PC-3 (cell line): ENCODE data around the gene DPY19L2. TPM values are rescaled to one million over a fixed set of nuclear protein-coding genes. Genes with fewer than 3 reads are reported as not detected.

Source experiments
- ATAC-seq: fragments of 200-7000 bp; cut with Tn5 transposase; 2 replicates; pipeline ENCODE4 v1.9.1; 2020; ENCODE audit warnings: mild to moderate bottlenecking, moderate library complexity
- BruUV-seq: library from RNA; stranded (reverse); fragments of 400-500 nt; replicated peaks from 2 replicates; lab custom pipeline; 2021; lab: Mats Ljungman, UMichigan
- CTCF ChIA-PET: fragments of 300-600 bp; sonication (Branson Sonifier 250); formaldehyde crosslinking; loops from one replicate; lab custom pipeline; 2022; ENCODE audit warnings: antibody characterized with exemption; lab: Charles Lee
- POLR2A ChIA-PET: fragments of 300-600 bp; sonication (Branson Sonifier 250); formaldehyde crosslinking; loops from one replicate; lab custom pipeline; 2022; ENCODE audit warnings: antibody characterized with exemption; ENCODE audit not compliant: unreplicated experiment; lab: Charles Lee
- DNase-seq: peaks from one replicate; pipeline ENCODE4 v3.0.0-alpha.2; 2015
- H2AFZ ChIP-seq: fragments of 300-600 bp; sonication (generic); 2 replicates; pipeline ENCODE4 v1.6.0; 2016; ENCODE audit warnings: antibody characterized with exemption, low read length
- H3F3A ChIP-seq: fragments of 300-600 bp; sonication (generic); one replicate; pipeline ENCODE4 v1.6.0; 2017; ENCODE audit warnings: antibody characterized with exemption, low read length, control low read depth, mild to moderate bottlenecking; ENCODE audit not compliant: unreplicated experiment
- H3K27ac ChIP-seq: fragments of 300-600 bp; sonication (generic); 2 replicates; pipeline ENCODE4 v1.5.1; 2016; ENCODE audit warnings: mild to moderate bottlenecking, low read length
- H3K27me3 ChIP-seq: fragments of 300-600 bp; sonication (generic); 2 replicates; pipeline ENCODE4 v1.6.1; 2016; ENCODE audit warnings: low read length, mixed read lengths
- H3K36me3 ChIP-seq: fragments of 300-600 bp; sonication (generic); 2 replicates; pipeline ENCODE4 v1.6.1; 2016; ENCODE audit warnings: low read depth, mixed run types, low read length, mixed read lengths
- H3K4me1 ChIP-seq: fragments of 300-600 bp; sonication (generic); 2 replicates; pipeline ENCODE4 v1.5.1; 2016; ENCODE audit warnings: low read length; ENCODE audit not compliant: insufficient read depth
- H3K4me2 ChIP-seq: fragments of 300-600 bp; sonication (generic); 2 replicates; pipeline ENCODE4 v1.6.0; 2016; ENCODE audit warnings: low read length
- H3K4me3 ChIP-seq: fragments of 300-600 bp; sonication (generic); 2 replicates; pipeline ENCODE4 v1.5.1; 2016; ENCODE audit warnings: mild to moderate bottlenecking, low read length, mixed read lengths
- H3K79me2 ChIP-seq: fragments of 300-600 bp; sonication (generic); 2 replicates; pipeline ENCODE4 v1.6.1; 2017; ENCODE audit warnings: low read length, mixed read lengths
- H3K9ac ChIP-seq: fragments of 300-600 bp; sonication (generic); 2 replicates; pipeline ENCODE4 v1.6.0; 2016; ENCODE audit warnings: mild to moderate bottlenecking, low read length
- H3K9me2 ChIP-seq: fragments of 300-600 bp; sonication (generic); replicated peaks from 2 replicates; pipeline ENCODE4 v1.6.1; 2016; ENCODE audit warnings: mixed run types, low read length, mixed read lengths
- H3K9me3 ChIP-seq: fragments of 300-600 bp; sonication (generic); 2 replicates; pipeline ENCODE4 v1.6.1; 2016; ENCODE audit warnings: low read length, mixed read lengths
- H4K20me1 ChIP-seq: fragments of 300-600 bp; sonication (generic); 2 replicates; pipeline ENCODE4 v1.6.1; 2016; ENCODE audit warnings: low read length, mixed read lengths
- EZH2 ChIP-seq: fragments of 300-600 bp; sonication (generic); IDR thresholded peaks from one replicate; pipeline ENCODE4 v1.6.1; 2017; ENCODE audit warnings: antibody characterized with exemption, mild to moderate bottlenecking, low read length; ENCODE audit not compliant: unreplicated experiment
- EZH2phosphoT487 ChIP-seq: fragments of 300-600 bp; sonication (generic); IDR thresholded peaks from 2 replicates; pipeline ENCODE4 v1.6.1; 2018; ENCODE audit warnings: mild to moderate bottlenecking, antibody characterized with exemption, low read length, borderline replicate concordance
- intact Hi-C: fragments of 100-400 bp; cut with micrococcal nuclease; formaldehyde crosslinking; loops from 2 replicates; pipeline ENCODE4 v1.9.0; 2023
- total RNA-seq: library from RNA; depleted of rRNA; stranded (reverse); fragments of >200 nt; gene quantifications from 2 replicates; pipeline ENCODE4 v1.2.3, GENCODE V29; 2014; rRNA removed
- TF ChIP-seq, protein P1 (sequence below): fragments of 300-600 bp; sonication (generic); conservative IDR thresholded peaks from 2 replicates; pipeline ENCODE4 v1.5.1; 2017; ENCODE audit warnings: antibody characterized with exemption, low read depth, mild to moderate bottlenecking, low read length

The DPY19L2 gene
- total RNA-seq, 1 experiment from 2014 or later: 0.33 TPM

GRCh38 chr12:63521706-63522105 is 146.6 kb downstream of the DPY19L2 start:
- no peak for DNase-seq
- H4K20me1 ChIP-seq: no peaks in the 10 kb centered on the region
- TF ChIP-seq EZH2phosphoT487 (no peak), EZH2 (no peak)
- TF ChIP-seq, protein P1, sequence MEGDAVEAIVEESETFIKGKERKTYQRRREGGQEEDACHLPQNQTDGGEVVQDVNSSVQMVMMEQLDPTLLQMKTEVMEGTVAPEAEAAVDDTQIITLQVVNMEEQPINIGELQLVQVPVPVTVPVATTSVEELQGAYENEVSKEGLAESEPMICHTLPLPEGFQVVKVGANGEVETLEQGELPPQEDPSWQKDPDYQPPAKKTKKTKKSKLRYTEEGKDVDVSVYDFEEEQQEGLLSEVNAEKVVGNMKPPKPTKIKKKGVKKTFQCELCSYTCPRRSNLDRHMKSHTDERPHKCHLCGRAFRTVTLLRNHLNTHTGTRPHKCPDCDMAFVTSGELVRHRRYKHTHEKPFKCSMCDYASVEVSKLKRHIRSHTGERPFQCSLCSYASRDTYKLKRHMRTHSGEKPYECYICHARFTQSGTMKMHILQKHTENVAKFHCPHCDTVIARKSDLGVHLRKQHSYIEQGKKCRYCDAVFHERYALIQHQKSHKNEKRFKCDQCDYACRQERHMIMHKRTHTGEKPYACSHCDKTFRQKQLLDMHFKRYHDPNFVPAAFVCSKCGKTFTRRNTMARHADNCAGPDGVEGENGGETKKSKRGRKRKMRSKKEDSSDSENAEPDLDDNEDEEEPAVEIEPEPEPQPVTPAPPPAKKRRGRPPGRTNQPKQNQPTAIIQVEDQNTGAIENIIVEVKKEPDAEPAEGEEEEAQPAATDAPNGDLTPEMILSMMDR: no peak

More at GRCh38 chr12:63521706-63522105, 146.6 kb downstream of the DPY19L2 start:
- Histone ChIP-seq H3K9me3 (no peaks in the 10 kb centered on the region), H3K9ac (no peak overlapping the region), H3K79me2 (no peaks in the 10 kb centered on the region), H2AFZ (no peak overlapping the region), H3K4me2 (no peak overlapping the region), H3K4me3 (no peak overlapping the region), H3K4me1 (no peaks in the 10 kb centered on the region), H3K27me3 (peaks cover 5% of the 10 kb centered on the region; the same call in 1 of the 2 replicates), H3F3A (no peaks in the 10 kb centered on the region), H3K36me3 (no peaks in the 10 kb centered on the region), H3K9me2 (no peaks in the 10 kb centered on the region), H3K27ac (no peak overlapping the region)
- intact Hi-C loops: no loop called here
- POLR2A ChIA-PET: no interaction called here
- BruUV-seq: no TSS peak
- CTCF ChIA-PET: no interaction called here
- ATAC-seq: no peak

Other genes with a start within 250 kb of the DPY19L2 start
- gene RXYLT1, start 111.4 kb upstream of the DPY19L2 start, total RNA-seq: 12.7 and 23.8 TPM in 2 replicates
- 7.5 and 11.0 TPM in 2 replicates for gene SRGAP1, start 176.2 kb upstream of the DPY19L2 start, total RNA-seq